Panc1 (cell line): ENCODE data around the gene MED8.

Experiments
- POLR2AphosphoS5 ChIP-seq: IDR thresholded peaks from 2 replicates; pipeline ENCODE4 v1.6.1; 2012; ENCODE audit warnings: mild to moderate bottlenecking, low read depth, low read length, moderate library complexity
- SIN3A ChIP-seq: IDR thresholded peaks from 2 replicates; pipeline ENCODE4 v1.6.1; 2012; ENCODE audit warnings: low read depth, mild to moderate bottlenecking, low read length, moderate library complexity, borderline replicate concordance; ENCODE audit not compliant: insufficient read depth
- TF ChIP-seq, protein P1 (sequence below): fragments of 450-650 bp; IDR thresholded peaks from 2 replicates; pipeline ENCODE4 v1.5.1; 2017; ENCODE audit warnings: mild to moderate bottlenecking

DNA sequence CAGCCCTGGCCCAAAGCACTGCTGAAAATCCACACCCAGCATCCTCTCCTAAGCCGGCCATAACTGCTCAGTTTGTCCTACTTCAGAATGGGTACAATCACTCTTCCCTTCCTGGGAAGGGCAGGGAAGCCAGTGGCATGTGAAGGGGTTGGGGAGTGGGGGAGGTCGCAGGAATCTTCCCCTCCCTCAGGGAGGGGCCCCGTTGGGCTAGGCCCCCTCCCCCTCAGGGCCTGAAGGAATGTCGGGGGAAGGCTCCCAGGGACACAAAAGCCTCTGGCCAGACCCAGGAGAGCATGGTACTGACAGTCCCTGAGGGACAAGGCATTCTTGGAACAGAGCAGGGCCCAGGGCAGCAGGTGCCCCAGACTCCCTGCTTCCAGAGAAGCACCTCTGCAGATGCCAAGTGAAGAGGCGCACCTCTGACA, 23.0 kb downstream of the MED8 start:
- TF ChIP-seq, protein P1, sequence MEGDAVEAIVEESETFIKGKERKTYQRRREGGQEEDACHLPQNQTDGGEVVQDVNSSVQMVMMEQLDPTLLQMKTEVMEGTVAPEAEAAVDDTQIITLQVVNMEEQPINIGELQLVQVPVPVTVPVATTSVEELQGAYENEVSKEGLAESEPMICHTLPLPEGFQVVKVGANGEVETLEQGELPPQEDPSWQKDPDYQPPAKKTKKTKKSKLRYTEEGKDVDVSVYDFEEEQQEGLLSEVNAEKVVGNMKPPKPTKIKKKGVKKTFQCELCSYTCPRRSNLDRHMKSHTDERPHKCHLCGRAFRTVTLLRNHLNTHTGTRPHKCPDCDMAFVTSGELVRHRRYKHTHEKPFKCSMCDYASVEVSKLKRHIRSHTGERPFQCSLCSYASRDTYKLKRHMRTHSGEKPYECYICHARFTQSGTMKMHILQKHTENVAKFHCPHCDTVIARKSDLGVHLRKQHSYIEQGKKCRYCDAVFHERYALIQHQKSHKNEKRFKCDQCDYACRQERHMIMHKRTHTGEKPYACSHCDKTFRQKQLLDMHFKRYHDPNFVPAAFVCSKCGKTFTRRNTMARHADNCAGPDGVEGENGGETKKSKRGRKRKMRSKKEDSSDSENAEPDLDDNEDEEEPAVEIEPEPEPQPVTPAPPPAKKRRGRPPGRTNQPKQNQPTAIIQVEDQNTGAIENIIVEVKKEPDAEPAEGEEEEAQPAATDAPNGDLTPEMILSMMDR = no peak
- no peak for TF ChIP-seq POLR2AphosphoS5
- no peak for TF ChIP-seq SIN3A
